Embryonic facial prominence (tissue), 1 donor: Measurements from ENCODE around the gene IMPDH1.
A peak's percentile ranks its signal among the peaks of the same experiment; 100 is the strongest.

ENCODE experiments used
- DNase-seq: peaks from one replicate; pipeline ENCODE4 v3.0.0-alpha.2; 2016; ENCODE audit errors: extremely low spot score

The IMPDH1 gene

GRCh38 chr7:128434413-128435326, 24.9 kb upstream of the IMPDH1 start:
- DNase-seq, result no peak

- DNase-seq, result no peak
These were observed 22.0 kb upstream of the IMPDH1 start for GRCh38 chr7:128431754-128432153.

GRCh38 chr7:128431221-128431620, 21.4 kb upstream of the IMPDH1 start:
- DNase-seq, result no peak

GRCh38 chr7:128430207-128430606, 20.4 kb upstream of the IMPDH1 start:
- no peak for DNase-seq

GRCh38 chr7:128427289-128427891, 17.6 kb upstream of the IMPDH1 start:
- DNase-seq, result peak; percentile 33

- DNase-seq, result no peak
These were observed 16.1 kb upstream of the IMPDH1 start for GRCh38 chr7:128425850-128426249.

- no peak for DNase-seq
These were observed 15.0 kb upstream of the IMPDH1 start for GRCh38 chr7:128424686-128425275.

GRCh38 chr7:128422842-128423241, 13.1 kb upstream of the IMPDH1 start:
- DNase-seq, result no peak

- no peak for DNase-seq
These were observed 12.3 kb upstream of the IMPDH1 start for GRCh38 chr7:128422037-128422436.

GRCh38 chr7:128421384-128421783, 11.6 kb upstream of the IMPDH1 start:
- no peak for DNase-seq

GRCh38 chr7:128420773-128421172, 11.0 kb upstream of the IMPDH1 start:
- no peak for DNase-seq

GRCh38 chr7:128419257-128419656, 9.5 kb upstream of the IMPDH1 start:
- DNase-seq, result no peak

GRCh38 chr7:128417071-128417470, 7.3 kb upstream of the IMPDH1 start:
- DNase-seq, result no peak

- DNase-seq, result no peak
These were observed 5.5 kb upstream of the IMPDH1 start for GRCh38 chr7:128415217-128415785.

GRCh38 chr7:128410451-128410753, 620 bp upstream of the IMPDH1 start:
- DNase-seq, result no peak

- DNase-seq, result no peak
These were observed 830 bp downstream of the IMPDH1 start for GRCh38 chr7:128408709-128409595.

- no peak for DNase-seq
These were observed 1.8 kb downstream of the IMPDH1 start for GRCh38 chr7:128407751-128408708.

- no peak for DNase-seq
These were observed 2.6 kb downstream of the IMPDH1 start for GRCh38 chr7:128407233-128407589.

GRCh38 chr7:128406314-128407232, 3.2 kb downstream of the IMPDH1 start:
- no peak for DNase-seq
